ENCODE measurements around the gene ACSL1.

- TF ChIP-seq CTCF (IDR thresholded peaks at IDR 0.05; ENCODE audit: poor library complexity) (no peak), EZH2 (IDR thresholded peaks at IDR 0.05; ENCODE audit: borderline replicate concordance) (no peak)
Observed at GRCh38 chr4:184748251-184748652, 77.5 kb downstream of the ACSL1 start.

Measured in hepatocyte (in vitro differentiated cells).